ENCODE measurements around the gene COMP.
A peak's percentile ranks its signal among the peaks of the same experiment; 100 is the strongest.
"Not testable (repeated sequence)": the region's sequence is repeated elsewhere in the genome, so short reads cannot be mapped to it uniquely, and the experiment has no call there.

COMP gene

DNA sequence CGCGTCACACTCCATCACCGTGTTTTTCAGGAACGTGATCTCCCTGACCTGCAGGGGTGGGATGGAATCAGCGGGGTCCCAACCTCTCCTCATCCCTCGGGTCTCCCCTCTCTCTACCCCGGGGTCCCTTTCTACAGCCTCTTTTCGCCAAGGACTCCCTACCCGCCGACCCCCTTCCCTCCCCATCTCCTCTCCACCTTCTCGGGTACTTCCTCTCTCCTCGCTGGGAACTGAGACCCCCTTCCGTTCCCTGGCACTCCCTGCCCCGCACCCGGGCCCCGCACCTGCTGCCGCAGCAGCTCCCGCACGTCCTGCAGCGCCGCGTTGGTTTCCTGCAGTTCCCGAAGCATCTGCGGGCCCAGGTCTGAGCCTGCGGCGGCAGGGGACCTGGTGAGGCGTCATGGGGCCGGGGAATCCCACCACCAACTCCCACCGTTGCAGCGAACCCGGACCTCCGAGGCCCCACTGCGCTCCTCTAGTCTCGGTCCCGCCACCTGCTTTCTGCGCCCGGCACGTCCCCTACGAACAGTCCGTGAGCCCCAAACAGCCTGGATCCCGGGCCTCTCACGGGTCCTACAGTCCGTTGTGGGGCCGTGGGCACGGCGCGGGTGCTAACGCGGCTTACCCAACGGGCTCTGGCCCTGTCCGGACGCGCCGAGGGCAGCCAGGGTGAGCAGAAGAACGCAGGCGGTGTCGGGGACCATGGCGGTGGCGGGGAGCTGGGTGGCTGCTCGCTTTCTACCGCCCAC, at the start of gene COMP:
Gene COMP (minus strand): TSS at position 740 of the 749 bp plus-strand sequence. CDS start 36 bp downstream, at position 704.
- DNase-seq: no peak

DNA sequence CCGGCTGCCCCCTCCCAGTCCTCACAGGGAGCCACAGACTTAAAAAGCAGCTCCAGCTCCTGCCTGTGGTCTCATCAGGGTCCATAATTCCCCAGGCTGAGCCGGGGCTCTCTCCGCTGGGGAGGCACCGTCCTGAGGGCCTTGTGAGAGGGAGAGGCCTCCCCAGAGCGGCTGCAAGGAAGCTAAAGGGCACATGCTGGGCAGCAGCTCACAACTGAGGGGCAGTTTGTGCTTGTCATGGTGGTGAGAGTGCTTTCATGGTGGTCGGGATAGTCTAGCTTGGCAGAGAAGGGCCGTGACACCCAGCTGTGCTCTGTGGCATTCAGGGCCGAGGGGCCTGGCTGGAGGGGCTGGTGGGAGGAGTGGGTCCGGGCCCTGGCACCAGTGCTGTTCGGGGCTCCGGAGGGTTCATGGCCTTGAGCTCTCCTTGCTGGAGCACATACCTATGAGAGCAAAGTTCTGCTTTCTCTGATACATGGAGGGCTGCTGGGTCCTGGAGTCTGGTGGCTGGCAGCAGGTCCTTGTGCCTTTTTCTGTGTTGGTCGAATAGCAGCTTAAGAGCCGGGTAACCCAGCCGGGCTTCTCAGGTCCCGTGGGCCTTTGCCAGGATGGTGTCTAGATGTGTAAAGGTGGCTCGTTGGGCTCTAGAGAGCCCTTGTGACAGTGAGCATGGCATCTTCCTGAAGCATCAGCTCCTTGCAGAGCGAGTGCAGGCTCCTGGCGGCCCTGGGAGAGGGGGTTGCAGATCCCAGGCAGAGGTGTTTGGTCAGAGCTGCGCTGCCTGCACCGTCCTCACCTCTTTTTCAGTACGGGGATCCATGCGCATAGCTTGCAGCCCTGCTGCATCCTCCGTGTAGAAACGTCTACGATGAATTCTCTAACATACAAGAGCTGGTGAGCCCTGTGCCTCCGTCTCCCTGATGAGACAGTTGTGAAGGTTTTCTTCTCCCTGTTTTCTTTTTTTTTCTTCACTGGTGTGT, 49.5 kb upstream of the COMP start:
- DNase-seq: no peak

- no peak for DNase-seq
These were observed 48.6 kb upstream of the COMP start for GRCh38 chr19:18839465-18840287.

DNA sequence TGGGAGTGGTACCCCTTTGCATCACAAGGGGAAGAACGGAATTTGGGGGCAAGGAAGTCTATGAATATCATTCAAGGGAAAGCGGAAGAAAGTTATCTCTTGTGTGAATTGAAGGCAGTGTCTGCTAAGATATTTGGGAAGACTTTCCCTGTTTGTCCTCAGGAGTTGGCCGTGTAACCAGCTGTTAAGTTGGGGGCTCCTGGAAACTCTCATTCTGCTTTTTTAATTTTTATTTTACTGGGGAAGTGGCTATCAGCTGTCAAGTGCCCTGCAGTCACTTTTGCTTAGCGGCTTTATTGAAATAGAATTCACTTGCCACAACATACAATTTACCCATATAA, 43.5 kb upstream of the COMP start:
- no peak for DNase-seq

DNA sequence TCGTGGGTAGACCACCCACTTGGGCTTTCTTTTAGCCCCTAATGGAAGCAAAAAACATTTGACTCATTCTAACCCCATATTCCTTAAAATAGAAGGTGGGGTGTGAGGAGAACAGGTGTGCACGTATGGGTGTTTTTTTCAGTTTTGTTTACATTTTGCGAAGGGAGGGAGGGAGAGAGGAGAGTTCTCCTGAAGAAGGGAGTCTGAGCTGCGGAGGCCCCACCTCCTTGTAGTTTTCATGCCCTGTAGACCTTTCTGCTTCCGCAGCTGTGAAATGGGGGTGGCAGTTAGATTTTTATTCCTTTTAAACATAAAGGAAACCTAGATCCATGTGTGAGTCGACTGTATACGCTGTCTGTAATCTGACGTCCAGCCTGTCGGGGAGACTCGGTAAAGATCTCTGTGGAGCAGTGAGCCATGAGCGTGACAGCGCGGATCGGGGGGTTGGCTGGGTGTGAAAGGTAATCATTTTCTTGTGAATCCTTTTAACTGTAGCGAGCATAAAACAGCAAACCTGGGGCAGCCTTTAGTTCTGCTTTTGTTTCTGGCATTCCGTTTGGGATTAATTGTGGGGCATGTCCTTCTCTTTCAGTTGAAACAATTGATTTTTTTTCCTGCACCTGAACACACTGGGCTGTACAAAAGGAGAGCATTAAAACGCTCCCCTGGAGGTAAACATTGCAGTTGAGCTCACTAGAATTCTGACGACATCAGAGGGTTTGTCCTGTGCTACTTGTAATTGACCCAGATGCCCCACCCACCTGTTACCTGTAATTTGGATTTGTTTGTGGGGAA, 42.9 kb upstream of the COMP start:
- DNase-seq: peak in 1 of 2 experiments; percentile 11

DNA sequence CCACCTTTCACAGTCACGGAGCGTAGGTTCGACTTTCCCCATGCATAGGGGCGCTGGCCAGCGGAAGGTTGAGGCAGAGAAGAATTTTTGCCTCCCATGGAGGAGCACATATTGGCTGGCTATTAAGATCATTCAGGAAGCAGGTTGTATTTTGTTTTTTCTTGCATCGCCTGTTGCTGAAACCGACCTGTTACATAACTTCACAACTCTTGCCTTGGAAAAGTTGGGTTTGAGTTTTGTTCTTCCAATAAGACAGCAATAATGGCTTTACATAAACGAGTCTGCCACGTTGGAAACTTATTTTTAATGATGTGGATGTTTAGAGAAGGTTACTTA, 42.0 kb upstream of the COMP start:
- peak in 1 of 2 experiments; percentile 12 for DNase-seq

DNA sequence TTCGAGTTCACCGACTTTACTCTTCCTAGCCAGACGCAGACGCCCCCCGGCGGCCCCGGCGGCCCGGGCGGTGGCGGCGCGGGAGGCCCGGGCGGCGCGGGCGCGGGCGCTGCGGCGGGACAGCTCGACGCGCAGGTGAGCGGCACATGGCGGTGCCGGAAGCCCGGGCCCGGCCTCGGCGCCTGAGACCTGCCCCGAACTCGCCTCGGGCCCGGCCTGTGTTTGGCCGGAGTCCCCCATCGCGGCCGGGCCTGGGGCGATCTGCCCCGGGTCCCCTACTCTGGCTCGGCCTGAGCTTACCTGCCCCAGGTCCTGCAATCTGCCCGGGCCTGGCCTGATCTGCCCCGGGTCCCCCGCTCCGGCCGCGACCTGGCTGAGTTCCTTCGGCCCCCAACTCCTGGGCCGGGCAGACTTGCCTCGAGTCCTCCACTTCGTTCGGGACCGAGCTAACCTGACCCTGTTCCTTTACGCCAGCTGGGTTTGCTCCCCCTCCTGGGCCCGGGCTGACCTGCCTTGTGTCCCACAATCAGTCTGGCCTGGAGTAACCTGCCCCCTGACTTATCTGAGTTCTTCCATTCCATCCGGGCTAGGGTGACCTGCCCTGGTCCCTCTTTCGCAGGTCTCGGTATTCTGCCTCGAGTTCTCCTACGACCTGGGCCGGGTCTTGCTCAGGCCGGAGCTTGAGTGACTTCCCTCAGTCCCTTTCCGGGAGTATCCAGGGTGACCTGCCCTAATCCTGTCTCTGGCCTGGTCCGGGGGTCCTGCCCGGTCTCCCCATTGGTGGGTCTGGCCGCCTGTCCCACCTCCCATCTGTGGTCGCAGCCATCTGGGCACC, 41.4 kb upstream of the COMP start:
- DNase-seq: peak; percentile 14 to 16

DNA sequence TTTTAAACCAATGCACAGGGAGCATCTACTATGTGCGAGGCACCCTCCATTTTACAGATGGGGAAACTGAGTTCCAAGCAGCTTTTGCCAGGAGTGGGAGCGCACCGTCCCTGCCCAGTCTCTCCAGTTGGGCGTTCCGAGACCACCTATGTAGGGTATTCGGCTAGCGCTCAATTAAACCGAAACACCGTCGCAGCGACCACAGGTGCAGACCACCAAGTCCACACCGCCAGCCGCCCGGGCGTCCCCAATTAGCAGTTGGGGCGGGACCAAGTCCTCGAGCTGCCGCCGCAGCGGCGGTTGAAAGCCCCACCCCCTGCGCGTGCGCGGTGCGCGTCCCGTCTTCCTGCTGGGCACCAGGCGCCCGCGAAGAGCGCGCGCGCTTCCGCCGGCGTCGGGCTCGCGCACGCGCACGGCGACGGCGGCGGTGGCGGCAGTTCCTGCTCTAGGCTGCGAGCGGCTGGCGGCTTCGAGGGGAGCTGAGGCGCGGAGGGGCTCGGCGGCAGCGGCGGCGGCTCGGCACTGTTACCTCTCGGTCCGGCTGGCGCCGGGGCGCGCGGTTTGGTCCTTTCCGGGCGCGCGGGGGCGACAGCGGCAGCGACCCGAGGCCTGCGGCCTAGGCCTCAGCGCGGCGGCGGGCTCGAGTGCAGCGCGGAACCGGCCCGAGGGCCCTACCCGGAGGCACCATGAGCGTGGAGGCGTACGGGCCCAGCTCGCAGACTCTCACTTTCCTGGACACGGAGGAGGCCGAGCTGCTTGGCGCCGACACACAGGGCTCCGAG, 40.6 kb upstream of the COMP start, which contains the start of gene UPF1:
Gene UPF1 (plus strand): TSS at position 436 of the 782 bp plus-strand sequence. CDS start 251 bp downstream, at position 687.
- DNase-seq: peak; percentile 82 to 86

DNA sequence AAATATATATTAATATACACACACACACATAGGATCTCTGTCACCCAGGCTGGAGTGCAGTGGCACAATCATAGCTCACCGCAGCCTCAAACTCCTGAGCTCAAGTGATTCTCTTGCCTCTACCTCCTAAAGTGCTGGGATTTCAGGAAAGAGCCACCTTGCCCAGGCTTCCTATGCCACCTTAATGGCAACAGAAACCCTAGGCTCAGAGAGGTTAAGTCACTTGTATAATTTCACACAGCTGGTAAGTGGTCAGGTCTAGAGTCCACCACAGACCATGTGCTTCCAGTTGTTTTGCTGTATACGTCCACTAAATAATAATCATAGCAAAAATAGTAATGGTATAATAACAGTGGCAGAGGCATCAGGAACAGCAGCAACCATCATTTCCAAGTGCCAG, 39.4 kb upstream of the COMP start:
- no peak for DNase-seq

DNA sequence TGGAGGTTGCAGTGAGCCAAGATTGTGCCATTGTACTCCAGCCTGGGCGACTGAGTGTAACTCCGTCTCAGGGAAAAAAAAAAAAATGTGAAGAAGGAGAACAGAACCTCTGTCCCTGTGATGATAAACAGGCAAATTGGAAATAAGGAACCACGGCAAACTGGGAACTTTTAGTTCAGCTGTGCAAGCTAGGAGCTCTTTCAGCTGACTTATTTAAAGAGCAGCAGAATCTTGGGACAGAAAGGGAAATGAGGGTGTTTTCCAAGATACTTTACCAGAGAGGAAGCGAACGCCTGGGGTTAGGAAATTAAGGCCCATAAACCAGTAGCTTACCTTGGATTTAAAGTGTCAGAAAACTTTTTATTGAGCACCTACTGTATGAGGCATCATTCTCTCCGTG, 37.7 kb upstream of the COMP start:
- no peak for DNase-seq

GRCh38 chr19:18817574-18817973, 26.5 kb upstream of the COMP start:
- DNase-seq: no peak

- DNase-seq: not testable (repeated sequence)
These were observed 25.5 kb upstream of the COMP start for GRCh38 chr19:18816645-18817044.

DNA sequence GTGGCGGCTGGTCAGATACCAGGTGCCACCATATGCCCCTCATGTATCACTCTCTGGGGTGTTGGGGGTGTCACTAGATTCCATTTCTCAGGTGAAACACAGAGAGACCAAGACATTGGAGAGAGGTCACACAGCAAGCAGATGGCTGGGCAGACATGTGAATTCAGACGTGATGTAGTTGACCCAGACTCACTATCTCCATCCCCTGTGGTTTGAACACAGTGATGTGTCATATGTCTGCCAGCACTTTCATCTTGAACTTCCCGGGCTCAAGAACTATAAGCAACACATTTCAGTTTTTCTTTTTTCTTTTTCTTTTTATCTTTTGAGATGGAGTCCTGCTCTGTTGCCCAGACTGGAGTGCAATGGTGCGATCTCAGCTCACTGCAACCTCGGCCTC, 24.6 kb upstream of the COMP start:
- DNase-seq: no peak

DNA sequence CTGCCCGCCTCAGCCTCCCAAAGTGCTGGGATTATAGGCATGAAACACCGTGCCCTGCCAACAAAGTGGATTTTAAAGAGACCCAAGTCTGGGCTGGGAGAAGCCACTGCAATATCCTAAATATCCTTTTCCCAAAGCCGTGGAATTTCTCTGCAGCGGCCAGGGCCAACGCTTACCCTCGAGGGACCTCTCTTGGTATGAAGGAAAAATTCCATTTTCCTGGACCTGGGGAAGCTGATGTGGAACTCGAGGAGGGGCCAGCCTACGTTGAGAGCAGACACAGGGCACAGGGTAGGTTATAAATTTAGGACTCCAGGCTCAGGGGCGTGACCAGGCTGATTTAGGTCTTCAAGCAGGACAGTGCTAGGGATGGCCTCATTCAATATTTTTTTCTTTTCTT, 23.0 kb upstream of the COMP start:
- DNase-seq: no peak

- DNase-seq: not testable (repeated sequence)
These were observed 20.5 kb upstream of the COMP start for GRCh38 chr19:18811638-18812037.

- peak; percentile 46 to 55 for DNase-seq
These were observed 18.2 kb upstream of the COMP start for GRCh38 chr19:18809149-18809868.

- DNase-seq: no peak
These were observed 16.8 kb upstream of the COMP start for GRCh38 chr19:18807861-18808331.

DNA sequence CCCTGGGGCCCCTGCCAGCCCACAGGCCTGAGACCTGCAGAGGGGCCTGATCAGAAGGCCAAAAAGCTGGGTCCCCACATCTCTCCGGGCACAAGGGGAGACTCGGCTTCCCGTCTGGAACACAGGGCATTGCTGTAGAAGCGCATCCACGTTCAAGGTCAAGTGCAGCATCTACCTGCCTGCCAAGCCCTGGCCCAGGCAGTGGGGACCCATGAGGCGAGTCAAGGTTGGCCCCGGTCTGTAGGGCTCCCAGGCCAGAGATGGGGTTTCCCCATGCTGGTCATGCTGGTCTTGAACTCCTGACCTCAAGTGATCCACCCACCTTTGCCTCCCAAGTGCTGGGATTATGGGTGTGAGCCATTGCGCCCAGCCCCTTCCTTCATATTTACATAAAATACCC, 13.5 kb upstream of the COMP start:
- no peak for DNase-seq

DNA sequence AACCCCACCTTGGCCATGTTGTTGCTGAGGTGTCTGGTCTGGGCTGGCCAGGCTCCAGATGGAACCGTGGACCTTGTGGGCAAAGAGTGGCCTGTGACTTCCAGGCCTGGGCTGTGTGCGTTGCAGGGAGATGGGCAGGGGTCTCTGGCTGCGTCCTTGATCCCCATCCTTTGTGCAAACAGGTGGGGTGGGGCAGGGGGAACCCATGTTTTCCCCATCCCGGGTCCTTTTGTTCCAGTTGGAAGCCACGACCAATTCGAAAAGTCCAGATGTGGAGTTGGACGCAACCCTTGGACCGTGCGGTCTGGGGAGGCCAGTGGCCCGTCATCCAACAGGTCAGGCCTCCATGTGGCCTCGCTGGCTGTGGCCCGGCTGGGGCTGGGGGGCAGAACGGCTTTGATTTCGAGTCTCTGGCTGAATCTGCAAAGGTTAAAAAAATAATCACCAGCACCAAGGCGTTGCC, 13.1 kb upstream of the COMP start:
- DNase-seq: no peak

Data from Kasumi-1 (cell line).